WI38 (cell line): ENCODE measurements around the gene GAL3ST3.

Source experiments
- H3K4me3 ChIP-seq: 2 replicates; pipeline ENCODE4 v1.5.1; 2011; ENCODE audit warnings: low read depth, mild to moderate bottlenecking, control low read depth, low read length
- TF ChIP-seq, protein P1 (sequence below): IDR thresholded peaks from 2 replicates; pipeline ENCODE4 v1.5.1; 2012; ENCODE audit warnings: low read depth, mild to moderate bottlenecking, control low read depth, low read length

Gene GAL3ST3

DNA sequence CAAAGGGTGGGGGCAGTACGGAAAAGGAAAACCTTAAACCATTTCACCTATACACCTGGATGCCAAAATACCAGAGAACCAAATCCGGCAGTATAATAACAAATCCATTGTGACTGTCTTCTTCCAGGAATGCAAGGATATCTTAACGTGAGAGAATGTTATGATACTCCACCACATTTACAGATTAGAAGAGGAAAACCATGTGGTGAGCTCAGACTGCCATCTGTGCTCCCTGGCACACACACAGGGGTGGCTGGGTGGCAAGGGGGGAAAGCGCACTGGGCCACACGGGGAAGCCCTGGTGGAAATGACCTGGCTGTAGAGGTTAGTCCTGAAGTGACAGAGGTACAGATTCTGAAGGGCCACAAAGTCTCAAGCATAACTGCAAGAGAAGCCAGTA, 56.9 kb downstream of the GAL3ST3 start:
- no peak overlapping the region for H3K4me3 ChIP-seq
- TF ChIP-seq, protein P1, sequence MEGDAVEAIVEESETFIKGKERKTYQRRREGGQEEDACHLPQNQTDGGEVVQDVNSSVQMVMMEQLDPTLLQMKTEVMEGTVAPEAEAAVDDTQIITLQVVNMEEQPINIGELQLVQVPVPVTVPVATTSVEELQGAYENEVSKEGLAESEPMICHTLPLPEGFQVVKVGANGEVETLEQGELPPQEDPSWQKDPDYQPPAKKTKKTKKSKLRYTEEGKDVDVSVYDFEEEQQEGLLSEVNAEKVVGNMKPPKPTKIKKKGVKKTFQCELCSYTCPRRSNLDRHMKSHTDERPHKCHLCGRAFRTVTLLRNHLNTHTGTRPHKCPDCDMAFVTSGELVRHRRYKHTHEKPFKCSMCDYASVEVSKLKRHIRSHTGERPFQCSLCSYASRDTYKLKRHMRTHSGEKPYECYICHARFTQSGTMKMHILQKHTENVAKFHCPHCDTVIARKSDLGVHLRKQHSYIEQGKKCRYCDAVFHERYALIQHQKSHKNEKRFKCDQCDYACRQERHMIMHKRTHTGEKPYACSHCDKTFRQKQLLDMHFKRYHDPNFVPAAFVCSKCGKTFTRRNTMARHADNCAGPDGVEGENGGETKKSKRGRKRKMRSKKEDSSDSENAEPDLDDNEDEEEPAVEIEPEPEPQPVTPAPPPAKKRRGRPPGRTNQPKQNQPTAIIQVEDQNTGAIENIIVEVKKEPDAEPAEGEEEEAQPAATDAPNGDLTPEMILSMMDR: no peak
